NCI-H748 treated with DMSO at 0.1 percent for 48 hours (cell line): ENCODE data around the gene NDUFA5.

Experiments
- DNase-seq: peaks from one replicate; lab custom pipeline; 2025; lab: John Stamatoyannopoulos, UW

The NDUFA5 gene

DNA sequence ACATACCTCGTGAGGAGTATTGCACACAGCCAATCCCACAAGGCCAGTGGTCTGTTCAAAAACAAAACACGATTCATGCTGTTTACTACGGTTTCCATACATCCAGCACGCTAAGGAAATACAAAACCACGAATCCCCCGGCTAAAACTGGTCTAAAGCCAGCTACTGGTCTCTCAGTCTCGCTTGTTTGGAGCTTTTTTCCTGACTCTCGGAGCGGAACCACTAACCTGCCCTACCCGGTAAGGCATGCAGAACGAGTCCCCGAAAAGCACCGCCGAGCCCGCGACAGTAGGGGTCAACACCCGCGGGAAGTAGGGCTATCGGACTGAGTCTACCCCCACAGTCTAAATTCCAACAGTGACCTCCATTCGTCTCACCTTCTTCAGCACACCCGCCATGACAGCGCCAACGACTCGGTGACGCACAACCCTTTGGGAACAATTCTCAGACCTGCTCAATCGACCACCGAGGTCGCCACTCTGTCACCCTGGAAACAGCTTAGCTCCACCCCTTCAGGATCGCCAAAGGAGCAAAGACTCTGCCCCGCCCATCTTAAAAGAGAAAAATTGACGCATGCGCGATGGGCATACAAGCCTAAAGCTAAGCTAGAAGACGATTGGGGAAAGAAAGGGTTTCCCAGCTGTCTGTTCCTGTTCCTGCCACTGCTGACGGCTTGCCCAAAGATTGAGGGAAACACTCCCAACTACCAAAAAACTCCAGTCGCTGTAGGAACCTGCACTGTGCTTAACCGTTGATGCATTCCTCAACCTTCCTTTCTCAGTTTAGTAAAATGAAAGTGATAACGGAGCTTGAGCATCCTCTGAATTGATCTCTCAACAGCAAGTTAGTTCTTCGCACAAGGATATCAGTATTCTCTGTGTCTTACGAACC is at the start of gene NDUFA5:
Gene NDUFA5 (minus strand): TSS at position 421 of the 891 bp plus-strand sequence. CDS start 23 bp downstream, at position 398.
- peak; percentile 99 for DNase-seq

GRCh38 chr7:123604739-123605138 is 47.1 kb upstream of the NDUFA5 start:
- DNase-seq: no peak

DNA sequence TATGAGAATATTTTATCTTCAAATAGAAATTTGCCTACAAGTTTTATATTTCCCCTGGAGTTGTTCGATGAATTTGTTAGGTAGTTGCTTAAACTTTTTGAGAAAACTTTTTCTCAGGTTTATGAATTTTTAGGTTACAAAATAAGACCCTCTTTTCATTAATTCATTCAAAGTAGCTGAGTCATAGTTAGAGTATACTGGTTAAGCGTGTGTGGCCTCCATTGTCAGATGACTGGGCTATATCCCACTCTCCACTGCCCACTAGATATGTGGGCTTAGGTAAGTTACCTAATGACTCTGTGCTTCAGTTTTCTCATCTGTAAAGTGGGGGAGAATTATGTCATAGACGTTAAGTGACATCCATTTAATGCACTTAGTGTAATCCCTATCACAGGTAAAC is 45.0 kb upstream of the NDUFA5 start:
- no peak for DNase-seq

DNA sequence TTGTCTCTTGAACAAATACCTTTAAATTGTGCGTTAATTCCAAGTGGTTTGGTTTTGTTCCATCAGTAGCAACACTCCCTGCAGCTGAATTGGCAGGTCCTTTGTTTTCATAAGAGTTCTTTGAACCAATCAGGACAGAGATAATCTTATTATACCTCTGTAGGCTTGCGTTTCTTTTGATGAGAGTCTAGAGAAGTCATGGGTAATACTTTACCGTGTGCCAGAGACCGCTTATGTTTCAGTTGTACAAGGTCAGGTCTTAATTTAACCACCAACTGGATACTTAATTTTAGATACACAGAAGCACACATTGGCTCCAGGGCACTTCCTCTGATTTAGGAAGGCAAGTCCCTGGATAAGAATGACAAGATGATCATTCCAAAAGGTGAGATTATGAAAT is 43.9 kb upstream of the NDUFA5 start, which contains the start of gene ASB15:
Gene ASB15 (plus strand): TSS at position 292 of the 400 bp plus-strand sequence. CDS start 12,682 bp downstream, outside the sequence.
- peak; percentile 20 for DNase-seq

DNA sequence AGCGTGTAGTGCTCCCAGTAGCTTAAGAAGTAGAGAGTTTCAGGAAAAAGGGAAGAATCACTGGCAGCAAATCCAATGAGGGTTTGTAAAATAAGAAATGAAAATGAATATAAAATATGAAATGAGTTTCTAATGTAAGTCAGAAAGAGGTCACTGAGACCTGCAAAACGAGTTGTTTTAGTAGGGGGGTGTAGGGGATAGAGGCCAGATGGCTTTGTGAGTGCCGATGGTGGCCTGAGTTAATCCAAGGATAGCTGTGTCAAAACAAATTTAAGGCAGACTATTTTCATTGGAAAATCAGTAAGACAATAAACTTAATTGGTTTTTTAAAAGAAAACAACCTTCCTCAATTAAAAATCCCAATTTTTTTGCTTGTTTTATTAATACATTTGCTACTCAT is 43.3 kb upstream of the NDUFA5 start:
- no peak for DNase-seq

- no peak for DNase-seq
These were observed 42.1 kb upstream of the NDUFA5 start for GRCh38 chr7:123599766-123600165.

GRCh38 chr7:123598657-123599056 is 41.0 kb upstream of the NDUFA5 start:
- DNase-seq: no peak

DNA sequence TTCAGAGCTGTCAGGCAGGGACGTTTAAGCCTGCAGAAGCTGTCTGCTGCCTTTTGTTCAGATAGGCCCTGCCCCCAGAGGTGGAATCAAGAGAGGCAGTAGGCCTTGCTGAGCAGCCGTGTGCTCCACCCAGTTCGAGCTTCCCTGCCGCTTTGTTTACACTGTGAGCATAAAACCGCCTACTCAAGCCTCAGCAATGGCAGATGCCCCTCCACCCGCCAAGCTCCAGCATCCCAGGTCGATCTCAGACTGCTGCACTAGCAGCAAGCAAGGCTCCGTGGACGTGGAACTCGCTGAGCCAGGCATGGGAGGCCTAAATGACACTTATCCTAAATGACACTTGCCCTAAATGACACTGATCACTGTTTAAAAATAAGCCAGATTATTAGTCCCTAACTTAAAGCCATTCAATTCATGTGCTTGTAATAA is 37.2 kb upstream of the NDUFA5 start:
- DNase-seq: peak; percentile 74

GRCh38 chr7:123588376-123588775 is 30.8 kb upstream of the NDUFA5 start:
- no peak for DNase-seq

DNA sequence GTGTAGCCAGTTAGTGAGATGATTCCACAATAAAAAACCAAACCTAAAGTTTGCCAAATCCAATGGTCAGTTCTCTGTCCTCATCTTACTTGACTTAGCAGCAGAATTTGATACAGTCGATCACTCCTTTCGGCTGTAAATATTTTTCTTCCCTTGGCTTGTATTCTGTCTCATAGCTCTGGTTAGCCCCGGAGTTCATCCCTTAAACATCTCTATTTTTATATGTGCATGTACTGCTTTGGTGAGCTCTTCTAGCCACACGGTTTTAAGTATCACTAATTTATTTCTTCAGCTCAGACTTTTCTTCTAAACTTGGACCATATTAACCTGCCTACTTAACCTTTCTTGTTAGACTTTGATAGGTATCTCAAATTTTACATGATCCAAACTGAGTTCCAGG is 26.2 kb upstream of the NDUFA5 start:
- DNase-seq: no peak

- no peak for DNase-seq
These were observed 23.5 kb upstream of the NDUFA5 start for GRCh38 chr7:123581162-123581459.

GRCh38 chr7:123580406-123581161 is 23.0 kb upstream of the NDUFA5 start:
- DNase-seq: peak; percentile 62

GRCh38 chr7:123579416-123579815 is 21.8 kb upstream of the NDUFA5 start:
- DNase-seq: no peak

- DNase-seq: no peak
These were observed 16.4 kb upstream of the NDUFA5 start for GRCh38 chr7:123573896-123574467.

- no peak for DNase-seq
These were observed 15.7 kb upstream of the NDUFA5 start for GRCh38 chr7:123573341-123573740.

DNA sequence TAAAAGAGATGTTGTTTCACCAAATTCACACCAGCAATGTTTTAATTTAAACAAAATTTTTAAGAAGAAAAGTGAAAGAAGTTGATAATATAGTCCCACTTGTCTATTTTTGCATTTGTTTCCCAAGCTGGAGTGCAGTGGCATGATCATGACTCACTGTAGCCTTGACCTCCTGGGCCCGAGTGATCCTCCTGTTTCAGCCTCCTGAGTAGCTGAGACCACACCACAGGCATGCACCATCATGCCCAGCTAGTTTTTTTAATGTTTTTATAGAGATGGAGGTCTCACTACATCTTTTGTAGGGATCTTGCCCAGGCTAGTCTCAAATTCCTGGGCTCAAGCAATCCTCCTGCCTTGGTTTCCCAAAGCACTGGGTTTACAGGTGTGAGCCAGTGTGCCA is 14.1 kb upstream of the NDUFA5 start:
- no peak for DNase-seq

DNA sequence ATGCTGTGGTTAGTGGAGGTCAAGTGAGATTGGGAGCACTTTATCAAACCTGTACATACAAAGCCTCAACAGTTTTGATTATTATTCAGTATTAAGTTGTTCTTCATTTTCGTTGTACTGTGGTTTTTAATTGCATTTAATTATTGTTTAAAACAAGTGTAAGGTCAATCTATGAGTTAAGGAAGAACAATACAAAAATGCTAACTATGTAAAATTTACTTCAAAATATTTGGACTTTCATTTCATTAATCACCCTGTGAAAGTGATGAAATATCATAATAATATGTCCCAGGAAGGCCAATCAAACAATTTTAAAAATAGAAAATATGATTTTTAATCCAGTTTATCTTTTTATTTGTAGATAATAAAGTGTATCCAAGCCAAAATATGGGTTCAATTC is 13.6 kb upstream of the NDUFA5 start:
- no peak for DNase-seq

- DNase-seq: peak; percentile 8
These were observed 13.0 kb upstream of the NDUFA5 start for GRCh38 chr7:123570390-123571182.

DNA sequence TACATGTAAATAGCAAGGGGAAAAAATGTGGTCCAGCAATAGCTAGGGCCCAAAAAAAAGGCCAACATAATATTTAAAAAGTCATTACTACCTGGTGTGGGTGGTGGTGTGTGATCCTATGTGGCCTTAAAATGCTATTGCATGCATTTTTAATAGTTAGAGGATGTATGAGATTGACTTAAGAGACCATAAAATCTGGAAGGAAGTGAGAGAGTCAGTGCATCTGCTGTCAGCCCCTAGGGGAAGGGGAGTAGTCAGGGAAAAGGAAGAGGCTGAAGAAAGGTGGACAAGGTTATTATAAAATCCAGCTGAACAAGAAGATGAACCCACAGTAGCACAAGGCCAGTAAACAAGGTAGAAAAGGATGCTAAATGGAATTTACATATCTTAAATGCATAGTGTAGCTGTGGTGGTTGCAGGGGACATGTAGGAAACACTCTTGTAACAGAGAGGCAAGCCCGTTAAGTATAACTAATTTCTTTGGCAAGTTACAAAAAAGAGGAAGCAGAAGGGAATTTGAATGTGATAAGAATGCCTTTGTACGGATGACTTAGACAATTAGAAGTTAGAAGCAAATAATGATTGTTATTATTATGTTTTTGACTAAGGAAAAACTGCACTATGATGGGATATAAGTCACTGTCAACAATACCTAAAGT is 11.9 kb upstream of the NDUFA5 start:
- DNase-seq: no peak

DNA sequence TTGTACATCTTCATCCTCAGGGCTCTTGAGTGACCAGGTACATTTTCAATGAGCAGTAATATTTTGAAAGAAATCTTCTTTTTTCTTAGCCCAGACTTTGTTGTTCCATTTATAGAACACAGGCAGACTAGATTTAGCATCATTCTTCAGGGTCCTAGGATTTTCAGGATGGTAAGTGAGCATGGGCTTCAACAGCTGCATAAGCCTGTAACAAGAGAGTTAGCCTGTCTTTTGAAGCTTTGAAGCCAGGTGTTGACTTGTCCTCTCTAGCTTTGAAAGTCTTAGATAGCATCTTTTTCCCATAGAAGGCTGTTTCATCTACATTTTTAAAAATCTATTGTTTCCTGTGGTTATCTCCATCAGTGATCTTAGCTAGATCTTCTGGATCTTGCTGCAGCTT is 4.5 kb upstream of the NDUFA5 start:
- DNase-seq: no peak

- no peak for DNase-seq
These were observed 764 bp upstream of the NDUFA5 start for GRCh38 chr7:123558289-123558874.
